SKM-1 treated with dmso at 0.1 percent for 144 hours (cell line): ENCODE measurements around the gene RPS28.
"Not testable (repeated sequence)": the region's sequence is repeated elsewhere in the genome, so short reads cannot be mapped to it uniquely, and the experiment has no call there.

Experiments
- DNase-seq: peaks from one replicate; lab custom pipeline; 2025; ENCODE audit not compliant: unreplicated experiment; lab: John Stamatoyannopoulos, UW

Gene RPS28

GRCh38 chr19:8341504-8341903, 20.2 kb downstream of the RPS28 start:
- not testable (repeated sequence) for DNase-seq

DNA sequence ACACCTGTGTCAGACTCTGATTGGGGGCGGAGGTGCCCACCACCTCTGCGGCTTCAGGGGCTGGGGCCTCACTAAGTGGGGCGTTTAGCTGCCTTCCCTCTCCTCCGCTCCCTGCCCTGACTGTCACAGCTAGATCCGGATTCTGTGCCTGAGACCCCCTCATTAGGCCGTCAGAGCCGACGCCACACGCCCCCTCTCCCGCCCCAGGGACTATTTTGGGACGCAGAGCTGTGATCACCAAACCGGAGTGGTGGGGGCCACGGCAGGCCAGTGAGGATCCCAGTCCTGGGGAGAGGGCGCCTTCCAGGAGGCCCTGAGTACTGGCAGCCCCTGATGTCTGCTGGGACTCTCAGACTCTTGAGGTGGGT, 21.0 kb downstream of the RPS28 start:
- no peak for DNase-seq

GRCh38 chr19:8342684-8343482, 21.6 kb downstream of the RPS28 start, which contains the start of gene KANK3:
Gene KANK3 (minus strand): TSS chr19:8343262. CDS start chr19:8337828, 5,434 bp downstream.
- peak; percentile 15 for DNase-seq

GRCh38 chr19:8343483-8343844, 22.2 kb downstream of the RPS28 start:
- DNase-seq = no peak

- not testable (repeated sequence) for DNase-seq
Observed at GRCh38 chr19:8349629-8350372, 28.5 kb downstream of the RPS28 start.

DNA sequence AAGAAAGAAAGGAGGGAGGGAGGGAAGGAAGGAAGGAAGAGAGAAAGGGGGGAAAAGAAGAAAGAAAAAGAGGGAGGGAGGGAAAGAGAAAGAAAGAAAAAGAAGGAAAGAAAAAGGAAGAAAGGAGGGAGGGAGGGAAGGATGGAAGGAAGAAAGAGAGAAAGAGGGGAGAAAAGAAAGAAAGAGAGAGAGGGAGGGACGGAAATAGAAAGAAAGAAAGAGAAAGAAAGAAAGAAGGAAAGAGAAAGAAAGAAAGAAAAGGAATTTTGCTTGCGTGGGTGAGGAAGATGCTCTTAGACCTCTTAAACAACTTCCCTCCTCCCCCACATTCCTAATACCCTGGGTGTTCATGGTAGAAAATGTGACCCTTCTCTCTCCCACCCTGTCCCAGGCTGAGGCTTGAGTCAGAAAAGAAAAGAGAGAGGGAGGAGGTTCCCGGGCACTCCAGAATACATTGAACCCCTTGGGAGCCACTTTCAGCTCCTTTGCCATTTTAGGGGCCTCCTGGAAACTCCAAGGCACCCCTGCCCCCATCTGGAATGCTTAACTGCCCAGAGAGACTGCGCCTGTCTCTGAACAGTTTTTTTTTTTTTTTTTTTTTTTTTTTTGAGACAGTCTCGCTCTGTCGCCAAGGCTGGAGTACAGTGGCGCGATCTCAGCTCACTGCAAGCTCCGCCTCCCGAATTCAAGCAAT, 31.0 kb downstream of the RPS28 start:
- no peak for DNase-seq

DNA sequence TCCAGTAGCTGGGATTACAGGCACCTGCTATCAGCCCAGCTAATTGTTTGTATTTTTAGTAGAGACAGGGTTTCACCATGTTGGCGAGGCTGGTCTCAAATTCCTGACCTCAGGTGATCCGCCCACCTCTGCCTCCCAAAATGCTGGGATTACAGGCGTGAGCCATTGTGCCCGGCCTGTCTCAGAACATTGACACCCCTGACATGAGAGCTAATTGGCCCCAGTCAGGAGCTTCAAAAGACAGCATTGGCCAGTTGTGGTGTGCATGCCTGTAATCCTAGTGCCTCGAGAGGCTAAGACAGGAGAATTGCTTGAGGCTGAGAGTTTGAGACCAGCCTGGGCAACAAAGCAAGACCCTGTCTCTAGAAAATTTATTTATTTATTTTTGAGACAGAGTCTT, 31.5 kb downstream of the RPS28 start:
- DNase-seq = not testable (repeated sequence)

DNA sequence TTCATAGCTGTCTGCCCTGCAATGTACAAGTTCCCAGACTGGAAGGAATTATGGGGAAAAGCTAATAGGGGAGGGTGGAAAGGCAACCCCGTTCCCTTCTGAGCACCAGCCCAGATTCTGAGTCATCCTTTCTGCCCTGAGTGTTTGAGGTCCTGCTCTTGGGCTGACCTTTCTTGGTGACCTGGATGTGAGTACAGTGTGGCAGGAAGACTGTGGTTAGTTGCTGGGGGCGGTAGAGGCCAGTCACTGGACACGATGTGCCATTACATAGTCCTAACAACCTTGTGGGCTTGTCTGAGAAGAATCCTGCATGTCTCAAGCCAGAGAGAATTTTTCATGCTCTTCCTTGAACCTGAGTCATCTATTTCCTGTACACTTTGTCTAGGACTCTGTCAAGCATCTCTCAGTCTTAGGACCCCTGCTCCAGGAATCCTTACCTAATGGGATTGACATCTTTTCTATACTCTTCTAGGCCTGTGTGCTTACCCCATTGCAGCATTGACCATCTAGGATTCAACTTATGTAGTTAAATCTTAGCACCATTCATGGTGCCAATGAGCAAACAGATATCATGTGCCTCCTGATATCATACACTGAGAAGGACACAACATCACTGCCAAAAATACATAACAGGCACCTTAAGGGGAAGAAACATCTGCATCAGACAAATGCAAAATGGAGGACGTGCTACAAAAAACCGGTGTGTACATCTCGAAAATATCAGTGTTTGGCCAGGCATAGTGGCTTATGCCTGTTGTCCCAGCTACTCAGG, 34.5 kb downstream of the RPS28 start:
- peak; percentile 39 for DNase-seq

- DNase-seq = no peak
Observed at GRCh38 chr19:8357007-8357521, 35.8 kb downstream of the RPS28 start.

DNA sequence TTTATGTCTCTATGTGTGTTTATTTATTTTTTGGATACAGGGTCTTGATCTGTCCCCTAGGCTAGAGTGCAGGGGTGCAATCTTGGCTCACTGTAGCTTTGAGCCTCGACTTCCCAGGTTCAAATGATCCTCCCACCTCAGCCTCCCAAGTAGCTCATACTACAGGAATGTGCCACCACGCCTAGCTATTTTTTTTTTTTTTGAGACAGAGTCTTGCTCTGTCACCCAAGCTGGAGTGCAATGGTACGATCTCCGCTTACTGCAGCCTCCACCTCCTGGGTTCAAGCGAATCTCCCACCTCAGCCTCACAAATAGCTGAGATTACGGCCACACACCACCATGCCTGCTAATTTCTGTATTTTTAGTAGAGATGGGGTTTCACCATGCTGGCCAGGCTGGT, 37.7 kb downstream of the RPS28 start:
- no peak for DNase-seq

DNA sequence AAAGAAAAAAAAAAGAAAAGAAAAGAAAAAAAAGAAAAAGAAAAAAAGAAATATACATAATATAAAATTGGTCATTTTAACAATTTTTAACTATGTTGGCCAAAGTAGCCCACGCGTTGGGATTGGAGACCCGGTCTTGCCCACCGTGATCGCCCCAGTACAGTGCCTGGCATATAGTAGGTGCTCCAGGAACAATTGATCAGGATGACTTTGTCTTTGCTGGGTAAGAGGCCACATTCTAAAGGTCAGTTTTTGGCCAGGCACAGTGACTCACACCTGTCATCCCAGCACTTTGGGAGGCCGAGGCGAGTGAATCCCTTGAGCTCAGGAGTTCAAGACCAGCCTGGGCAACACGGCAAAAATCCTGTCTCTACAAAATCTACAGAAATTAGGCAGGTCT, 38.9 kb downstream of the RPS28 start:
- DNase-seq = no peak

DNA sequence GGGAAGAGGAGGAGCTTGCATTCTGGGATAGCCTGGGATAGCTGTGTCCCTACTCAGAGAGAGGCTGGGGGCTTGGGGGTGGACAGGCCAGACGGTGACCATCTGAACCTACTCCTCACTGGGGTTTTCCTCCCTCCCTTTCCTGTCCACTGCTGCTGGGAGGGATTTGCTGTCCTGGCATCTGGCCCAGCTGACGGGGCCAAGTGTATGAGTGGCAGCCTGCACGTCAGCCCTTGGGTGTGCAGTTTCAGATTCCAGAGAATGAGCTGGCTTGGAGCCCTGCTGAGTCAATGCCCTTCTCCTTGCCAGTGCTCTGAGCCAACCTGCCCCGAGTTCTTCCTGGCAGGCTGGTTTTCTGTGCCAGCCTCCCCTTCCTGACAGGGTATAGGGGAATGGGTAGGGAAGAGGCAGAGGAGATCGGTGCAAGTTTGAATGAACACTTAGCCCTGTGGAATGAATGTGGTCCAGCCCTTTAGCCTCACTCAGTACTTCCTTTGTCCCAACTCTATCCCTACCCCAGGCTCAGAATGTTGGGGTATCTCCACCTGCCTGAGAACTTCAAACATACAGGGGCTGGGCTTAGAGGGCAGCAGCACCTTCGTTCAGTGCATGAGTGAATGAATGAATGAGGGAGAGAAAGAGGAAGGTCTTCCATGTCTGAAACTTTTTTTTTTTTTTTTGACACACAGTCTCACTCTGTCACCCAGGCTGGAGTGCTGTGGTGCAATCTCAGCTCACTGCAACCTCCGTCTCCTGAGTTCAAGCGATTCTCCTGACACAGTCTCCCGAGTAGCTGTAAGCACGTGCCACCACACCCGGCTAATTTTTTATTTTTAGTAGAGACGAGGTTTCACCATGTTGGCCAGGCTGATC, 40.9 kb downstream of the RPS28 start:
- DNase-seq = no peak

DNA sequence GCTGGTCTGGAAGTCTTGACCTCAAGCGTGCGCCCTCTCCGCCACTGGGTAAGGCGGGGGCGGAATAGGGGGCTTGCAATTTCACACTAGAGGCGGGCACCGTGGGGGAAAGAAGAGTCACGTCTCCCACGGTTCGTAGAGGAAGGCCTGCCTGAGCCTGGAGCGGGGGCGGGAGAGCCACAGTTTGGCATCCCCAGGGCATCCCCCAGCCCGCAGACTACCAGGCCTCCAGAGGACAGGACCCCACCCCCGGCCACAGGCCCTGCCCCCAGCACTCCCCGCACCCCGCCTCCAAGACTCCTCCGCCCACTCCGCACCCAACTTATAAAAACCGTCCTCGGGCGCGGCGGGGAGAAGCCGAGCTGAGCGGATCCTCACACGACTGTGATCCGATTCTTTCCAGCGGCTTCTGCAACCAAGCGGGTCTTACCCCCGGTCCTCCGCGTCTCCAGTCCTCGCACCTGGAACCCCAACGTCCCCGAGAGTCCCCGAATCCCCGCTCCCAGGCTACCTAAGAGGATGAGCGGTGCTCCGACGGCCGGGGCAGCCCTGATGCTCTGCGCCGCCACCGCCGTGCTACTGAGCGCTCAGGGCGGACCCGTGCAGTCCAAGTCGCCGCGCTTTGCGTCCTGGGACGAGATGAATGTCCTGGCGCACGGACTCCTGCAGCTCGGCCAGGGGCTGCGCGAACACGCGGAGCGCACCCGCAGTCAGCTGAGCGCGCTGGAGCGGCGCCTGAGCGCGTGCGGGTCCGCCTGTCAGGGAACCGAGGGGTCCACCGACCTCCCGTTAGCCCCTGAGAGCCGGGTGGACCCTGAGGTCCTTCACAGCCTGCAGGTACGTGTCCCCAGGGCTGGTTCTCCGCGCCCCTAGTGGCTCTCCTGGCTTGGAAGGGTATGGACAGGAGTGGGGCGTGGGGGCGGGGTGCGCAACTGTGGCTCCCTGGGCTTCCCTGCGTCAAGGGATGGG, 42.8 kb downstream of the RPS28 start, which contains the start of gene ANGPTL4:
Gene ANGPTL4, plus strand, starts transcription at position 353 of the 969 bp plus-strand sequence. Its CDS starts 167 bp downstream, at position 520.
- no peak for DNase-seq

DNA sequence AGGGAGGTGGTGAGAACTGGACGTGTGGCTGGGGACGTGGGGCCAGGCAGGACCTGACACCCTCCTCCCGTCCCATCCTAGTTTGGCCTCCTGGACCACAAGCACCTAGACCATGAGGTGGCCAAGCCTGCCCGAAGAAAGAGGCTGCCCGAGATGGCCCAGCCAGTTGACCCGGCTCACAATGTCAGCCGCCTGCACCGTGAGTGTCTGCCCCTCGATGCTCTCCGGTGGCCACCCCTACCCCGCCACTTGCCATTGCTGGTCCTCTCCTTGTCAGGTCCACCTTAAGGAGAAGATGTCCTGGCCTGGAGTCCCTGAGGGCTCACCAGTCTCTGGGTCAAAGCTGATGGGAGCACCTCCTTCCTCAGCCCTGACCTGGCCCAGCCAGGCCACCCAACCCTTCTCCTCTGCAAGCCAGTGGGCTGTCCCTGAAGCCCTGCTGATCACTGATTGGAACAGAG, 44.9 kb downstream of the RPS28 start:
- no peak for DNase-seq

DNA sequence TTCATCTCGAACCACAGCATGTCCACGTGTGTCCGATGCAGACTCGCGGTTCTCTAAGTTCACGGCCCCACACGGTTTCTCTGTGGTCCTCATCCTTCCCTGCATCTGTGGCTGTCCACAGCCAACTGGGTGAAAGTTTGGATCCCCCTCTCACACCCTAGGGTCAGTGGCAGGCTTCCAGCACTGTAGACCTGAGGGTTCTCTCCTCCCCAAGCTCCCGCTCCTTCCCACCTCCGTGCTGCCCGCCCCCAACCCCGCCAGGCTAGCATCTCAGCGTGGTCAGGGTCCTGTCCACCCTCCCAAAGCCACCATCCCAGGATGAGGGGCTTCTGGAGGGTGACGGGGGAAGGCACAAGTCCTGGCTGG, 45.6 kb downstream of the RPS28 start:
- DNase-seq = no peak

GRCh38 chr19:8367327-8368001, 46.2 kb downstream of the RPS28 start:
- no peak for DNase-seq

DNA sequence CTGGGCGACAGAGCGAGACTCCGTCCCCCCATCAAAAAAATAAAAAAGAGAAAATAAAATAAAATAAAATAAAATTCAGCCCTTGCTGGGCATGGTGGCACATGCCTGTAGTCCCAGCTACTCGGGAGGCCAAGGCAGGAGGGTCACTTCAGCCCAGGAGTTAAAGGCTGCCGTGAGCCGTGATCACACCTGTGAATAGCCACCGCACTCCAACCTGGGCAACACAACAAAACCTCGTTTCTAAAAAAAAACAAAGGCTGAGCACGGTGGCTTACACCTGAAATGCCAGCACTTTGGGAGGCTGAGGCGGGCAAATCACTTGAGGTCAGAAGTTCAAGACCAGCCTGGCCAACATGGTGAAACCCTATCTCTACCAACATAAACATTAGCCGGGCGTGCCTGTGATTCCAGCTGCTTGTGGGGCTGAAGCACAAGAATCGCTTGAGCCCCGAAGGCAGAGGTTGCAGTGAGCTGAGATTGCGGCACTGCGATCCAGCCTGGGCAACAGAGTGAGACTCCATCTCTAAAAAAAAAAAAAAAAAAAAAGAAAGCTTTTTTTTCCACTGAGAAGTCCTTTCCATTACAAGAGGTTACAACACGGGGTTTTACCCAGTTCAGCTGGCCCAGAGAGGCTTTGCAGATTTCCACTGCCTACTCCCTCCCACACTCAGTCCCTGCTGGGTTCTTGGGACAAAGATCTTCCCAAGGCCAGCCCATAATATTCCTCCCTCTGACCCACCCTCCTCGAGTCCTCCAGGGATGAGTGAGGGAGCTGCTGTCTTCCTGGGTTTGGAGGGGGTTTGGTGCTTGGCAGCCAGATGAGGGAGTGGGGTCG, 49.1 kb downstream of the RPS28 start:
- DNase-seq = no peak
